Measurements from ENCODE around the gene MYO1B.

Gene MYO1B

DNA sequence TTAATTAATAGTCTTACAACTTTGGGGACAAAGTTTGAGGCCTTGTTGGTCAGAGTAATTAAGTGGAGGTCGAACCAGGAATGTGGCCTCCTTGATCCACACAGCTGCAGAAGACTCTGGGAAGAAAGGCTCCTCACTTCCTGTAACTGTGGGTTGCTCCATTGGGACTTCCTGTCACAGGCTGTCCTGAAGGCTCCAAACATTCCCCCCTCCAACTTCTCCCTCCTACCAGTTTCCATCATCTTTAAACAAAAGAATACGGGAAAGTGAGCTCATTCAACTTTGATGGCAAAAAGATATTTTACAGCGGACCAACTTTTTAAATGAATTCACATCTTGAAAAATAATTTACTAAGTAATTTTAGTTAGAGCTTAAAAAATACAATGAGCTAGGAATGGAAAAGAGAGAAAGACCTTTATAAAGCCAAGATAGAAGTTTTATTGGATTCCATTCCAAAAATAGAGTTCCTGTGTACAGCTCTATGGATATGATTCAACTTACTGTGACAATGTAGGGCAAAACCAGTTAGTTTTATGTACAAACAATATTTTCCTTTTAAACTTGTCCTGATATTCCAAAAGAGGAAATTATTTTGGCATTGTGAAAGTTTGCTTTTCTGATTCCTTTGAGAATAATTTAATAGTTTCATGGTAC is 220.7 kb downstream of the MYO1B start:
- Histone ChIP-seq H3K9ac (ENCODE audit: low read length in 5 of 5) (no peak overlapping the region), H3K27ac (ENCODE audit: low read depth, low read length) (peak overlapping the region; percentile 0), H3K27me3 (ENCODE audit: control insufficient read depth in 5 of 5, insufficient read depth in 4 of 5, low read length in 5 of 5) (no peaks in the 10 kb centered on the region), H3K4me1 (ENCODE audit: control insufficient read depth in 5 of 5, insufficient read depth in 5 of 5, low read length in 5 of 5) (peaks cover 0 to 16% (median 9%) of the 10 kb centered on the region in 5 donors), H3K36me3 (ENCODE audit: control insufficient read depth in 5 of 5, insufficient read depth in 5 of 5, low read length in 5 of 5) (no peaks in the 10 kb centered on the region), H3K9me3 (ENCODE audit: control insufficient read depth in 5 of 5, low read length in 5 of 5) (no peaks in the 10 kb centered on the region), H3K4me3 (ENCODE audit: low read depth in 1 of 5, low read length in 5 of 5) (no peak overlapping the region)

GRCh38 chr2:191467113-191467512 is 221.9 kb downstream of the MYO1B start:
- peaks cover 0 to 16% (median 9%) of the 10 kb centered on the region in 5 donors for H3K4me1 ChIP-seq (ENCODE audit: control insufficient read depth in 5 of 5, insufficient read depth in 5 of 5, low read length in 5 of 5)
- no peaks in the 10 kb centered on the region for H3K9me3 ChIP-seq (ENCODE audit: control insufficient read depth in 5 of 5, low read length in 5 of 5)
- H3K27me3 ChIP-seq (ENCODE audit: control insufficient read depth in 5 of 5, insufficient read depth in 4 of 5, low read length in 5 of 5), result no peaks in the 10 kb centered on the region
- no peak overlapping the region for H3K27ac ChIP-seq (ENCODE audit: low read depth, low read length)
- H3K4me3 ChIP-seq (ENCODE audit: low read depth in 1 of 5, low read length in 5 of 5), result no peak overlapping the region
- H3K36me3 ChIP-seq (ENCODE audit: control insufficient read depth in 5 of 5, insufficient read depth in 5 of 5, low read length in 5 of 5), result no peaks in the 10 kb centered on the region
- H3K9ac ChIP-seq (ENCODE audit: low read length in 5 of 5), result no peak overlapping the region

GRCh38 chr2:191470306-191470705 is 225.1 kb downstream of the MYO1B start:
- H3K4me3 ChIP-seq (ENCODE audit: low read depth in 1 of 5, low read length in 5 of 5), result no peak overlapping the region
- no peak overlapping the region for H3K27ac ChIP-seq (ENCODE audit: low read depth, low read length)
- H3K36me3 ChIP-seq (ENCODE audit: control insufficient read depth in 5 of 5, insufficient read depth in 5 of 5, low read length in 5 of 5), result no peaks in the 10 kb centered on the region
- no peaks in the 10 kb centered on the region for H3K27me3 ChIP-seq (ENCODE audit: control insufficient read depth in 5 of 5, insufficient read depth in 4 of 5, low read length in 5 of 5)
- peaks cover 0 to 23% (median 6%) of the 10 kb centered on the region in 5 donors for H3K4me1 ChIP-seq (ENCODE audit: control insufficient read depth in 5 of 5, insufficient read depth in 5 of 5, low read length in 5 of 5)
- H3K9me3 ChIP-seq (ENCODE audit: control insufficient read depth in 5 of 5, low read length in 5 of 5), result no peaks in the 10 kb centered on the region
- no peak overlapping the region for H3K9ac ChIP-seq (ENCODE audit: low read length in 5 of 5)

- H3K9me3 ChIP-seq (ENCODE audit: control insufficient read depth in 5 of 5, low read length in 5 of 5), result peaks cover 0 to 4% (median 0%) of the 10 kb centered on the region in 5 donors
- no peak overlapping the region for H3K4me3 ChIP-seq (ENCODE audit: low read depth in 1 of 5, low read length in 5 of 5)
- no peaks in the 10 kb centered on the region for H3K36me3 ChIP-seq (ENCODE audit: control insufficient read depth in 5 of 5, insufficient read depth in 5 of 5, low read length in 5 of 5)
- H3K27me3 ChIP-seq (ENCODE audit: control insufficient read depth in 5 of 5, insufficient read depth in 4 of 5, low read length in 5 of 5), result no peaks in the 10 kb centered on the region
- no peak overlapping the region for H3K9ac ChIP-seq (ENCODE audit: low read length in 5 of 5)
- H3K27ac ChIP-seq (ENCODE audit: low read depth, low read length), result no peak overlapping the region
- peaks cover 0 to 12% (median 6%) of the 10 kb centered on the region in 5 donors for H3K4me1 ChIP-seq (ENCODE audit: control insufficient read depth in 5 of 5, insufficient read depth in 5 of 5, low read length in 5 of 5)
Measured at GRCh38 chr2:191474464-191474863, 229.3 kb downstream of the MYO1B start.
